ENCODE results near the gene PELI2. TPM values are rescaled to one million over a fixed set of nuclear protein-coding genes. Genes with fewer than 3 reads are reported as not detected.

PELI2 gene
- total and polyA plus RNA-seq, 11 donors = 0.80 to 5.2 (median 3.3) TPM

DNA sequence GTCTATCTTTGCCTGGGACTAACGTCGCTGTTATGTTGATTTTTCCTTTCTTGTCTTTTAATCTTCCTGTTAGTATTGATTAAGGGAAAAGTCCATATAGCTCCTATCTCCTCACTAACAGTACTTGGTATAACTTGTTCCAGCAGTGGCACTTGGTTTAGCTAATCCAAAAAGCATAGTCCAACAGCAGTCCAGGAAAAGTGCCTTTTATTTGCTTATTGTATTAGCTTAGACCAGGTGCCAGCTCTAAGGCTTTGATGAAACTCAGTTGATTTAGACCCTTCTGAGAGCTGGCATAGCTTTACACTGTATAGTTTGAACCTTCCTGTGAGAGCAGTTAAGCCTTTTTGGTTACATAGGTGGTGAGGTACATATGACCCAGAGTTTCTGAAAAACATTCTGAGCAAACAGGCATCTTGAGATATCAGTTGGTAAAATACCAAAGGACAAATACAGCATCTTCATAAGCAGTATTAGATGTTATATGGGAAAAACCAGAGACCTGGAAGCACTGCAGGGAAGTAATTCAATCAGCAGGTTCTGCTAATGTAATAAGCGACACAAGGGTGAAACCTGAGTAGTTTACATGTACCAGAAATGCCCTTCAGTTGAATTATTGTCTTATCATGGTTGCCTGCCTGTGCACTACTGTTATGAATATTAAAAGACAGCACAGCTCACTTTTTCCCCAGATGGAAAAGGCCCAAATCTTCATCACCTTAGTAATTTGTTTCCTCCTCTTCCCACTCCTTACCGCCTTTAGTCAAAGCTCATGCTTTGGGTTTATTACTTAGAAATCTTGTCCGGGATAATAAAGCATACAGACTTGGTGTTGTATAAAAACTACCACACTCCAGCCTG is 13.0 kb downstream of the PELI2 start:
- H3K4me3 ChIP-seq = no peak overlapping the region
- 88 to 89% (median 88%) methylated on average over 5 of the region's 5 CpGs for WGBS, 4 donors
- intact Hi-C loops (cut with DNase I) = no loop called here
- DNase-seq (no peak), ATAC-seq (no peak)
- TF ChIP-seq, protein P1, sequence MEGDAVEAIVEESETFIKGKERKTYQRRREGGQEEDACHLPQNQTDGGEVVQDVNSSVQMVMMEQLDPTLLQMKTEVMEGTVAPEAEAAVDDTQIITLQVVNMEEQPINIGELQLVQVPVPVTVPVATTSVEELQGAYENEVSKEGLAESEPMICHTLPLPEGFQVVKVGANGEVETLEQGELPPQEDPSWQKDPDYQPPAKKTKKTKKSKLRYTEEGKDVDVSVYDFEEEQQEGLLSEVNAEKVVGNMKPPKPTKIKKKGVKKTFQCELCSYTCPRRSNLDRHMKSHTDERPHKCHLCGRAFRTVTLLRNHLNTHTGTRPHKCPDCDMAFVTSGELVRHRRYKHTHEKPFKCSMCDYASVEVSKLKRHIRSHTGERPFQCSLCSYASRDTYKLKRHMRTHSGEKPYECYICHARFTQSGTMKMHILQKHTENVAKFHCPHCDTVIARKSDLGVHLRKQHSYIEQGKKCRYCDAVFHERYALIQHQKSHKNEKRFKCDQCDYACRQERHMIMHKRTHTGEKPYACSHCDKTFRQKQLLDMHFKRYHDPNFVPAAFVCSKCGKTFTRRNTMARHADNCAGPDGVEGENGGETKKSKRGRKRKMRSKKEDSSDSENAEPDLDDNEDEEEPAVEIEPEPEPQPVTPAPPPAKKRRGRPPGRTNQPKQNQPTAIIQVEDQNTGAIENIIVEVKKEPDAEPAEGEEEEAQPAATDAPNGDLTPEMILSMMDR (IDR thresholded peaks at IDR 0.05) = no peak
- no peak for TF ChIP-seq POLR2A (IDR thresholded peaks at IDR 0.05)
- H3K27me3 ChIP-seq = no peaks in the 10 kb centered on the region
- no peak overlapping the region for H3K27ac ChIP-seq
- H3K36me3 ChIP-seq = no peaks in the 10 kb centered on the region
- peaks cover 0 to 48% (median 17%) of the 10 kb centered on the region in 12 donors for H3K4me1 ChIP-seq
- H3K9me3 ChIP-seq = no peaks in the 10 kb centered on the region

DNA sequence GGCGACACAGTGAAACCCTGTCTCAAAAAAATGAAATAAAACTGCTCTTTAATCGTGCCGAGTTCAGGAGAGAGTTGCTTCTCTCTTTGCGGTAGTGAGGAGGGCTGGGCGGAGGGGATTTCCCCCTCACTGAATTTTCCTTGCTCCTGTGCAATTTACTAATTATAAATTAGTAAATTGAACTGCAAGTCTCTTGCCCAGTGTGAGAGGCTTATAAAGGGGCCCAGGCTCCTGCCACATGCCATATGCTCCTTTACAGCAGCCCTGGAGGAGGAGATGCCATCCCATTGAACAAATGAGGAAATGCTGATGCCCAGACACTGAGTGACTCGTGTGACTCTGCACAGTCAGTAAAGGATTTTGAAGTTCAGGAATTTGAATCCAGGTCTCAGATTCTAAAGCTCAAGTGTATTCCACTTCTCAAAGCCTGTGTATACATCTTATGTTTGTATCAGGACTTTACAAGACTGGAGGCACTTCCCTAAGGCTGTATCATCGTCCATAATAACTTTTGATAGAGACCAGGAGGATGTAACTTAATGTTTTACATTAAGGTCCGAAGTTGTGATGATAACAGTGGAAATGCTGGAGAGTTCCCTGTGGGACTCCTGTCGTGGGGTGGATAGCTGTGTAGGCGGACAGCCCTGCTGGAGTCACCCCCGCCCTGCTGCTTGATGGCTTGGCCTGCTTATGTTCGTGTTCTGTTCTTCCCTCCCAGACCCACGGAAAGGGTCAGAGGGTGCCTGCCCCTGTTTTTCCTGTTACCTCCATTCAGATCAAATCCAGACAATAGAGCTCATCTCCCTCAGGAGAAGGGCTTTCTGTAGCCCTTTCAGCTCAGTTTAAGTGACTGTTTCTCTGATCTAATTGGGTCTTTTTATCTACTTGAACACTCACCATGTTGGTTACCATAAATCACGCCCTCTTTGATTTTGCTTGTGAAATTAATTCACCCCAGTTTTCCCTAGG is 13.9 kb downstream of the PELI2 start:
- WGBS, 4 donors = 70 to 76% (median 72%) methylated on average over 12 to 14 of the region's 14 CpGs
- Histone ChIP-seq H3K9me3 (no peaks in the 10 kb centered on the region), H3K4me3 (no peak overlapping the region), H3K36me3 (no peaks in the 10 kb centered on the region), H3K27me3 (no peaks in the 10 kb centered on the region), H3K27ac (no peak overlapping the region), H3K4me1 (peaks cover 0 to 56% (median 17%) of the 10 kb centered on the region in 12 donors)
- ATAC-seq = peak in 1 of 4 donors; percentile 38
- intact Hi-C loops (cut with DNase I) = no loop called here
- TF ChIP-seq, protein P1 (IDR thresholded peaks at IDR 0.05) = no peak
- no peak for TF ChIP-seq POLR2A (IDR thresholded peaks at IDR 0.05)
- DNase-seq = no peak

DNA sequence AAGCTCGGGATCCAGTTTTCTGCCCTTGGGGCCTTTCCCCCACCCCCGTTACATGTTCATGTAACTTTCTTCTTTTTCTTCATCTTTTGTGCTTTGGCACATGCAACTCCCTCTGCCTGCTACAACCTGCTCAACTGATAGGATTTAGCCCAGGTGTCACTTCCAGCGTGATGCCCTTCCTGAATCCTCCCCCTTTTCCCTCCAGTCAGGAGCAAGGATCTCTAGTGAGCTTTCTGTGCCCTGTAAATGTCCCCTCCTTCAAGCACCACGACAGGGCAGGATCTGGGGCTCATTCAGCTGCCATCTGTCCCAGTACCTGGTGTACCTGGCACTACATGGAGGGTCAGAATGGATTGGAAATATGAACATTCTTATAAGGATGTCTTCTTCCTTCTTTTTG is 15.3 kb downstream of the PELI2 start:
- no peak overlapping the region for H3K4me3 ChIP-seq
- DNase-seq (no peak), ATAC-seq (no peak)
- no peaks in the 10 kb centered on the region for H3K27me3 ChIP-seq
- 56 to 80% (median 65%) methylated on average over 4 of the region's 4 CpGs for WGBS, 4 donors
- intact Hi-C loops (cut with DNase I) = no loop called here
- H3K36me3 ChIP-seq = no peaks in the 10 kb centered on the region
- no peaks in the 10 kb centered on the region for H3K9me3 ChIP-seq
- peaks cover 0 to 56% (median 17%) of the 10 kb centered on the region in 12 donors for H3K4me1 ChIP-seq
- no peak overlapping the region for H3K27ac ChIP-seq
- TF ChIP-seq, protein P1 (IDR thresholded peaks at IDR 0.05) = no peak
- TF ChIP-seq POLR2A (IDR thresholded peaks at IDR 0.05) = no peak

DNA sequence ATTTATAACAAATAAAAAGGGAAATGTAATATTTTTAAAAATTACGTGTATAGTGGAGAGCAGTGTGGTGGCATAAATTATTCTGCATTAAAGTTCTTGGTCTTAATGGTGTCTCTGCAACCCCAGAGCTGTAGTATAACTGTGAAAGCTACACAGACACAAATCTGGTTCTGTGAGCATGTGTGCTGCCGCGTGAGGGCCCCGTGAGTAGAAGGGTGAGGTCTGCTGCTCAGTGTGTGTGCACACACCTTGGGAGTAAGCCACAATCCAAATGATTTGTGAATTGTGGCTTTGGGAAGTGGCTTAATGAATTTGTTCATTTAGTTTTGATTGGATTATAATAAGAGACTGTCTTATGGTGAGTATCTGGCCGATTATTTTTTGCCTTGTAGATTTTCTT is 16.8 kb downstream of the PELI2 start:
- H3K27ac ChIP-seq = no peak overlapping the region
- H3K4me1 ChIP-seq = peaks cover 0 to 44% (median 7%) of the 10 kb centered on the region in 12 donors
- H3K9me3 ChIP-seq = no peaks in the 10 kb centered on the region
- ATAC-seq (no peak), DNase-seq (no peak)
- peaks cover 0 to 5% (median 0%) of the 10 kb centered on the region in 9 donors for H3K27me3 ChIP-seq
- TF ChIP-seq, protein P1 (IDR thresholded peaks at IDR 0.05) = no peak
- 72 to 91% (median 87%) methylated on average over 5 of the region's 5 CpGs for WGBS, 4 donors
- H3K4me3 ChIP-seq = no peak overlapping the region
- intact Hi-C loops (cut with DNase I) = no loop called here
- H3K36me3 ChIP-seq = no peaks in the 10 kb centered on the region
